Left ventricle myocardium inferior (tissue), 1 donor: ENCODE measurements around the gene LOXHD1. TPM values are rescaled to one million over a fixed set of nuclear protein-coding genes. Genes with fewer than 3 reads are reported as not detected.
A peak's percentile ranks its signal among the peaks of the same experiment; 100 is the strongest.

Experiments
- DNase-seq: peaks from one replicate; pipeline ENCODE4 v3.0.0-alpha.2; 2020
- H3K27ac ChIP-seq: fragments of 200-600 bp; replicated peaks from 2 replicates; pipeline ENCODE4 v1.8.0; 2021
- H3K27me3 ChIP-seq: fragments of 200-600 bp; 2 replicates; pipeline ENCODE4 v1.8.0; 2021; ENCODE audit warnings: low read depth
- H3K36me3 ChIP-seq: fragments of 200-600 bp; 2 replicates; pipeline ENCODE4 v1.8.0; 2021
- H3K4me1 ChIP-seq: fragments of 200-600 bp; 2 replicates; pipeline ENCODE4 v1.8.0; 2021
- H3K4me3 ChIP-seq: fragments of 200-600 bp; 2 replicates; pipeline ENCODE4 v1.8.0; 2021; ENCODE audit warnings: mild to moderate bottlenecking, moderate library complexity
- H3K9me3 ChIP-seq: fragments of 200-600 bp; replicated peaks from 2 replicates; pipeline ENCODE4 v1.8.0; 2021
- CTCF ChIP-seq: fragments of 200-600 bp; IDR thresholded peaks from 2 replicates; pipeline ENCODE4 v1.8.0; 2021; ENCODE audit warnings: antibody characterized with exemption, mild to moderate bottlenecking, borderline replicate concordance
- intact Hi-C: fragments of 100-400 bp; cut with micrococcal nuclease; formaldehyde crosslinking; loops from one replicate; pipeline ENCODE4 v1.11.0; 2022
- total RNA-seq: library from RNA; stranded (reverse); fragmentation: NEBNext Ultra II Directional; extraction: Animal tissue kit (Norgen Biotek cat#: 25700); gene quantifications from one replicate; pipeline ENCODE4 v1.2.1, GENCODE V29; 2021
- donor health status: DM: no; HTN: yes; CAD: no; lungs with severe emphysema.

The LOXHD1 gene
- total RNA-seq, 1 donor from 2014 or later, result 0.49 TPM

- peak; percentile 72 for TF ChIP-seq CTCF
- Histone ChIP-seq H3K4me3 (no peak overlapping the region), H3K27me3 (no peaks in the 10 kb centered on the region), H3K36me3 (no peaks in the 10 kb centered on the region), H3K4me1 (no peaks in the 10 kb centered on the region), H3K27ac (no peak overlapping the region), H3K9me3 (no peaks in the 10 kb centered on the region)
- peak; percentile 38 for DNase-seq
- intact Hi-C loops, result loop anchor here (10.0 kb wide), 1 partner anchor 234 kb away; no protein-coding TSS in a partner anchor
These were observed 138.6 kb downstream of the LOXHD1 start for GRCh38 chr18:46518438-46518837.

- intact Hi-C loops, result loop anchor here (10.0 kb wide), 1 partner anchor 232 kb away; no protein-coding TSS in a partner anchor
- TF ChIP-seq CTCF, result no peak
- H3K36me3 ChIP-seq, result no peaks in the 10 kb centered on the region
- no peak for DNase-seq
- no peak overlapping the region for H3K27ac ChIP-seq
- no peak overlapping the region for H3K4me3 ChIP-seq
- peaks cover 4% of the 10 kb centered on the region for H3K9me3 ChIP-seq
- no peaks in the 10 kb centered on the region for H3K4me1 ChIP-seq
- H3K27me3 ChIP-seq, result no peaks in the 10 kb centered on the region
These were observed 140.5 kb downstream of the LOXHD1 start for GRCh38 chr18:46516555-46516954.

GRCh38 chr18:46510386-46510785 lies 146.6 kb downstream of the LOXHD1 start:
- intact Hi-C loops, result loop anchor here (10.0 kb wide), 1 partner anchor 226 kb away; no protein-coding TSS in a partner anchor
- no peak overlapping the region for H3K4me3 ChIP-seq
- H3K27ac ChIP-seq, result no peak overlapping the region
- H3K27me3 ChIP-seq, result no peaks in the 10 kb centered on the region
- no peak for DNase-seq
- H3K4me1 ChIP-seq, result no peaks in the 10 kb centered on the region
- no peak for TF ChIP-seq CTCF
- H3K9me3 ChIP-seq, result peaks cover 4% of the 10 kb centered on the region
- no peaks in the 10 kb centered on the region for H3K36me3 ChIP-seq

- no peak for TF ChIP-seq CTCF
- Histone ChIP-seq H3K4me3 (no peak overlapping the region), H3K4me1 (no peaks in the 10 kb centered on the region), H3K9me3 (peaks cover 4% of the 10 kb centered on the region), H3K27me3 (no peaks in the 10 kb centered on the region), H3K36me3 (no peaks in the 10 kb centered on the region), H3K27ac (no peak overlapping the region)
- intact Hi-C loops, result no loop called here
- DNase-seq, result no peak
These were observed 147.5 kb downstream of the LOXHD1 start for GRCh38 chr18:46509530-46509929.

- no peak for DNase-seq
- H3K4me1 ChIP-seq, result no peaks in the 10 kb centered on the region
- no peak for TF ChIP-seq CTCF
- H3K36me3 ChIP-seq, result no peaks in the 10 kb centered on the region
- intact Hi-C loops, result no loop called here
- H3K27ac ChIP-seq, result no peak overlapping the region
- no peak overlapping the region for H3K4me3 ChIP-seq
- H3K27me3 ChIP-seq, result no peaks in the 10 kb centered on the region
- no peaks in the 10 kb centered on the region for H3K9me3 ChIP-seq
These were observed 149.9 kb downstream of the LOXHD1 start for GRCh38 chr18:46506974-46507586.
